ENCODE data around the gene PTPRN2.
"Not testable (repeated sequence)": the region's sequence is repeated elsewhere in the genome, so short reads cannot be mapped to it uniquely, and the experiment has no call there.

Gene PTPRN2

GRCh38 chr7:158034571-158034970 lies 553.1 kb downstream of the PTPRN2 start:
- H3K4me3 ChIP-seq (ENCODE audit: low read length), result no peak overlapping the region
- H3K4me1 ChIP-seq (ENCODE audit: control insufficient read depth, insufficient read depth, low read length), result no peaks in the 10 kb centered on the region
- H3K9ac ChIP-seq (ENCODE audit: low read length), result no peak overlapping the region
- no peak overlapping the region for H3K27ac ChIP-seq (ENCODE audit: low read depth, low read length)
- H3K36me3 ChIP-seq (ENCODE audit: control insufficient read depth, insufficient read depth, low read length), result no peaks in the 10 kb centered on the region
- no peaks in the 10 kb centered on the region for H3K27me3 ChIP-seq (ENCODE audit: control insufficient read depth, insufficient read depth, low read length)

- not testable (repeated sequence) for H3K27me3 ChIP-seq (ENCODE audit: control insufficient read depth, insufficient read depth, low read length); H3K4me3 ChIP-seq (ENCODE audit: low read length); H3K27ac ChIP-seq (ENCODE audit: low read depth, low read length); H3K9ac ChIP-seq (ENCODE audit: low read length); H3K4me1 ChIP-seq (ENCODE audit: control insufficient read depth, insufficient read depth, low read length); H3K36me3 ChIP-seq (ENCODE audit: control insufficient read depth, insufficient read depth, low read length)
Observed at GRCh38 chr7:158033925-158034324, 553.7 kb downstream of the PTPRN2 start.

- Histone ChIP-seq H3K9ac (ENCODE audit: low read length) (no peak overlapping the region), H3K27me3 (ENCODE audit: control insufficient read depth, insufficient read depth, low read length) (no peaks in the 10 kb centered on the region), H3K4me3 (ENCODE audit: low read length) (no peak overlapping the region), H3K4me1 (ENCODE audit: control insufficient read depth, insufficient read depth, low read length) (no peaks in the 10 kb centered on the region), H3K27ac (ENCODE audit: low read depth, low read length) (no peak overlapping the region), H3K36me3 (ENCODE audit: control insufficient read depth, insufficient read depth, low read length) (no peaks in the 10 kb centered on the region)
Observed at GRCh38 chr7:158033196-158033595, 554.4 kb downstream of the PTPRN2 start.

GRCh38 chr7:158032561-158033115 lies 555.0 kb downstream of the PTPRN2 start:
- Histone ChIP-seq H3K27me3 (ENCODE audit: control insufficient read depth, insufficient read depth, low read length) (no peaks in the 10 kb centered on the region), H3K4me1 (ENCODE audit: control insufficient read depth, insufficient read depth, low read length) (no peaks in the 10 kb centered on the region), H3K36me3 (ENCODE audit: control insufficient read depth, insufficient read depth, low read length) (no peaks in the 10 kb centered on the region), H3K27ac (ENCODE audit: low read depth, low read length) (no peak overlapping the region), H3K4me3 (ENCODE audit: low read length) (no peak overlapping the region), H3K9ac (ENCODE audit: low read length) (no peak overlapping the region)

- Histone ChIP-seq H3K27ac (ENCODE audit: low read depth, low read length) (no peak overlapping the region), H3K4me3 (ENCODE audit: low read length) (no peak overlapping the region), H3K36me3 (ENCODE audit: control insufficient read depth, insufficient read depth, low read length) (no peaks in the 10 kb centered on the region), H3K4me1 (ENCODE audit: control insufficient read depth, insufficient read depth, low read length) (no peaks in the 10 kb centered on the region), H3K27me3 (ENCODE audit: control insufficient read depth, insufficient read depth, low read length) (no peaks in the 10 kb centered on the region), H3K9ac (ENCODE audit: low read length) (no peak overlapping the region)
Observed at GRCh38 chr7:158031867-158032308, 555.7 kb downstream of the PTPRN2 start.

- no peak overlapping the region for H3K27ac ChIP-seq (ENCODE audit: low read depth, low read length)
Observed at GRCh38 chr7:158030566-158030965, 557.1 kb downstream of the PTPRN2 start.

GRCh38 chr7:158030071-158030470 lies 557.6 kb downstream of the PTPRN2 start:
- Histone ChIP-seq H3K27me3 (ENCODE audit: control insufficient read depth, insufficient read depth, low read length) (no peaks in the 10 kb centered on the region), H3K4me1 (ENCODE audit: control insufficient read depth, insufficient read depth, low read length) (no peaks in the 10 kb centered on the region), H3K4me3 (ENCODE audit: low read length) (no peak overlapping the region), H3K9ac (ENCODE audit: low read length) (no peak overlapping the region), H3K36me3 (ENCODE audit: control insufficient read depth, insufficient read depth, low read length) (no peaks in the 10 kb centered on the region), H3K27ac (ENCODE audit: low read depth, low read length) (no peak overlapping the region)

More at GRCh38 chr7:158030566-158030965, 557.1 kb downstream of the PTPRN2 start:
- Histone ChIP-seq H3K4me3 (ENCODE audit: low read length) (no peak overlapping the region), H3K9ac (ENCODE audit: low read length) (no peak overlapping the region), H3K4me1 (ENCODE audit: control insufficient read depth, insufficient read depth, low read length) (no peaks in the 10 kb centered on the region), H3K27me3 (ENCODE audit: control insufficient read depth, insufficient read depth, low read length) (no peaks in the 10 kb centered on the region), H3K36me3 (ENCODE audit: control insufficient read depth, insufficient read depth, low read length) (no peaks in the 10 kb centered on the region)

GRCh38 chr7:158029509-158029908 lies 558.1 kb downstream of the PTPRN2 start:
- Histone ChIP-seq H3K4me3 (ENCODE audit: low read length) (no peak overlapping the region), H3K4me1 (ENCODE audit: control insufficient read depth, insufficient read depth, low read length) (no peaks in the 10 kb centered on the region), H3K27ac (ENCODE audit: low read depth, low read length) (no peak overlapping the region), H3K36me3 (ENCODE audit: control insufficient read depth, insufficient read depth, low read length) (no peaks in the 10 kb centered on the region), H3K9ac (ENCODE audit: low read length) (no peak overlapping the region), H3K27me3 (ENCODE audit: control insufficient read depth, insufficient read depth, low read length) (no peaks in the 10 kb centered on the region)

GRCh38 chr7:158028971-158029370 lies 558.7 kb downstream of the PTPRN2 start:
- no peak overlapping the region for H3K9ac ChIP-seq (ENCODE audit: low read length)
- H3K4me1 ChIP-seq (ENCODE audit: control insufficient read depth, insufficient read depth, low read length), result no peaks in the 10 kb centered on the region
- H3K27ac ChIP-seq (ENCODE audit: low read depth, low read length), result no peak overlapping the region
- H3K36me3 ChIP-seq (ENCODE audit: control insufficient read depth, insufficient read depth, low read length), result no peaks in the 10 kb centered on the region
- no peaks in the 10 kb centered on the region for H3K27me3 ChIP-seq (ENCODE audit: control insufficient read depth, insufficient read depth, low read length)
- no peak overlapping the region for H3K4me3 ChIP-seq (ENCODE audit: low read length)

- Histone ChIP-seq H3K27me3 (ENCODE audit: control insufficient read depth, insufficient read depth, low read length) (no peaks in the 10 kb centered on the region), H3K4me3 (ENCODE audit: low read length) (no peak overlapping the region), H3K9ac (ENCODE audit: low read length) (no peak overlapping the region), H3K36me3 (ENCODE audit: control insufficient read depth, insufficient read depth, low read length) (no peaks in the 10 kb centered on the region), H3K27ac (ENCODE audit: low read depth, low read length) (no peak overlapping the region), H3K4me1 (ENCODE audit: control insufficient read depth, insufficient read depth, low read length) (no peaks in the 10 kb centered on the region)
Observed at GRCh38 chr7:158028290-158028941, 559.2 kb downstream of the PTPRN2 start.

GRCh38 chr7:158027646-158028045 lies 560.0 kb downstream of the PTPRN2 start:
- Histone ChIP-seq H3K27ac (ENCODE audit: low read depth, low read length) (no peak overlapping the region), H3K4me3 (ENCODE audit: low read length) (no peak overlapping the region), H3K9ac (ENCODE audit: low read length) (no peak overlapping the region), H3K27me3 (ENCODE audit: control insufficient read depth, insufficient read depth, low read length) (no peaks in the 10 kb centered on the region), H3K4me1 (ENCODE audit: control insufficient read depth, insufficient read depth, low read length) (no peaks in the 10 kb centered on the region), H3K36me3 (ENCODE audit: control insufficient read depth, insufficient read depth, low read length) (no peaks in the 10 kb centered on the region)

GRCh38 chr7:158026636-158027265 lies 560.9 kb downstream of the PTPRN2 start:
- no peak overlapping the region for H3K27ac ChIP-seq (ENCODE audit: low read depth, low read length)
- no peak overlapping the region for H3K9ac ChIP-seq (ENCODE audit: low read length)

More at GRCh38 chr7:158026636-158027265, 560.9 kb downstream of the PTPRN2 start:
- Histone ChIP-seq H3K4me1 (ENCODE audit: control insufficient read depth, insufficient read depth, low read length) (no peaks in the 10 kb centered on the region), H3K27me3 (ENCODE audit: control insufficient read depth, insufficient read depth, low read length) (no peaks in the 10 kb centered on the region), H3K36me3 (ENCODE audit: control insufficient read depth, insufficient read depth, low read length) (no peaks in the 10 kb centered on the region), H3K4me3 (ENCODE audit: low read length) (no peak overlapping the region)
